GM21825 (cell line): Measurements from ENCODE around the gene EEF1E1.
A peak's percentile ranks its signal among the peaks of the same experiment; 100 is the strongest.

Source experiments
- ATAC-seq: cut with Tn5 transposase; IDR thresholded peaks from one replicate; pipeline ENCODE4 v1.9.1; 2021; ENCODE audit warnings: mild to moderate bottlenecking, moderate library complexity; ENCODE audit not compliant: unreplicated experiment

The EEF1E1 gene

GRCh38 chr6:8102122-8102958 is at the start of gene EEF1E1:
TSS of gene EEF1E1 (minus strand) at chr6:8102548. CDS start at chr6:8102521, 27 bp downstream.
- peak; percentile 100 for ATAC-seq

GRCh38 chr6:8149350-8149749 is 47.0 kb upstream of the EEF1E1 start:
- ATAC-seq = no peak

DNA sequence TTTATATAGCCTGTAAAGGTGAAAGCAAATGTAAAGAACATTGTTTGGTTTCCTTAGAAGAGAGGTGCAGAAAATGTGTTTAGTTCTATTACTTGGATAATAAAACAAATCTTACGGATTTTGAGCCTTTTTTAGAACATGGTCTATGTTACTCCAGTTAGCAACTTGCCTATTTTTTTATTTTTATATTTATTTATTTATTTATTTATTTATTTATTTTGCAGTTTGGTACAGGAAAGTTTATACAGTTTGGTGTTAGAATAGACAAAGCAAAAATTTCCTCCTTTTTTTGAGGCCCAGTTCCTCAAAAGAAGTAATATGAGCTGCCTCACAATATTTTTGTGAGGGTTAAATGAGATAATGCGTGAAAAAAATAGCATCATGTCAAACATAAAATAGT is 41.6 kb upstream of the EEF1E1 start:
- no peak for ATAC-seq

DNA sequence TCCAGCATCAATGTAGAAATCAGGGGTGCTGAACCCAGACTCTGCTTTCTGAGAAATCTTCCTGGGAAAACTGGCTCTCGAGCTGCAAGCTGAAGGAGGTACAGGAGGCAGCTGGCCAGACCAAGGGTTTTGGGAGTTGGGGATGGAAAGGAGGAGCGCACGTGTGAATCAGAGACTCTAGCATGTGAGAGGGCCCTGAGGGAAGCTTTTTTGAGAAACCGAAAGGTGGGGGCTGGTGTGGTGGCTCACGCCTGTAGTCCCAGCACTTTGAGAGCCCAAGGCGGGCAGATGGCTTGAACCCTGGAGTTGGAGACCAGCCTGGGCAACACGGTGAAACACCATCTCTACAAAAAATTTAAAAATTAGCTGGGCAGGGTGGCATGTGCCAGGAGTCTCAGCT is 37.1 kb upstream of the EEF1E1 start:
- ATAC-seq = no peak

- no peak for ATAC-seq
Measured at GRCh38 chr6:8137529-8137939, 35.2 kb upstream of the EEF1E1 start.

GRCh38 chr6:8135276-8135675 is 32.9 kb upstream of the EEF1E1 start:
- no peak for ATAC-seq

- ATAC-seq = no peak
Measured at GRCh38 chr6:8132130-8132529, 29.8 kb upstream of the EEF1E1 start.

GRCh38 chr6:8131265-8131897 is 29.0 kb upstream of the EEF1E1 start:
- peak; percentile 55 for ATAC-seq

GRCh38 chr6:8130399-8130798 is 28.1 kb upstream of the EEF1E1 start:
- no peak for ATAC-seq

DNA sequence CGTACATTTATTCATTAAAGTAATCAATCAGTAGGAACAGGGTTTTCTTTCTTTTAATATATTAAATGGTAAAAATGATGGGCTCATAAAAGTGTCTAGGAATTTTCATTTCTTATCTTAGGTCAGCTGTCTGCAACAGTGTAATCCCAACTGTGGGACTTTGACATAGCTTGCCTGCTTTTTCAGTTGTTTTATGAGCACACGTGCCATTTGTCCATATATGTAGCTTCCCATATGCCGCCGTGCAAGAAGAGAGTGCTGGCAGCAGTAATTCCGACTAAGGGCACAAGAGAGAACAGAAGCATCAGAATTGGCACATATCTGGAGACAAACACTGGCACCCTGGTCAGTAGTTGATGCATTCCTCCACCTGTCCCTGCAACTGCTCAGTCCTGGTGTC is 20.9 kb upstream of the EEF1E1 start:
- no peak for ATAC-seq

DNA sequence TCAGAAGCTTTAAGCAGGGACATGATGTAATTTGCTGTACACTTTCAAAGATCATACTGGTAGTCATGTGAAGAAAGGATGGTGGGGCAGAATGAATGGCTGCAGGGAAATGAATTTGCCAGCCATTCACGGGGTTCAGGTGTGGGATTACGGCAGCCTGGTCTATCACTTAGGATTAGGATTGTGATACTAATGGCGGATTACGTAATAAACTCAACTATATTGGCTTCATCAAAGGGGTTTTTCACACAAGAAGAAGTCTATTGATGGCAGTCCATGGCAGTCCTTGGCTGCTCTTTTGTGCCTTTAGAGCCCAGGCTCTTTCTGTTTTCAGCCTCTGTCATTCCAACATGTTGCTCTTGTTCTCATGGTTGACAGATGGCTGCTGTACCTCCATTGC is 12.6 kb upstream of the EEF1E1 start:
- ATAC-seq = no peak

- no peak for ATAC-seq
Measured at GRCh38 chr6:8113131-8113654, 10.8 kb upstream of the EEF1E1 start.

DNA sequence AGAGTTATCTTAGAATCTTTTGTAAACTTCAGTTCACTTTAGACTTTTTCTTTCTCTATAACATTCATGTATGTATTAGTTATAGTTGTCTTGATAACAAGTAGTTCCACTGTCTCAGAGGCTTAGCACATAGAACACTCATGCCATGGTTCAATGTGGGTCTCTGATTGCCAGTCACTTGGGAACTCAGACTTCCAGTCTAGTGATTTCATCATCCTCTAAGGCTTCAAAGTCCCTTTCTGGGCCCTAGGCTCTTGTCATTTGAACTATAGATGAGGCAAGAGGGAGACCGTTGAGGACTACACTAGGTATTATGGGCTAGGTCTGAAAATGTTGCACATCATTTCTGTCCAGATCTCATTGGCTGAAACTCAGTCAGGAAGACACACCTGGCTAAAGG is 8.4 kb upstream of the EEF1E1 start:
- ATAC-seq = no peak

GRCh38 chr6:8110117-8110721 is 7.9 kb upstream of the EEF1E1 start:
- ATAC-seq = peak; percentile 83

DNA sequence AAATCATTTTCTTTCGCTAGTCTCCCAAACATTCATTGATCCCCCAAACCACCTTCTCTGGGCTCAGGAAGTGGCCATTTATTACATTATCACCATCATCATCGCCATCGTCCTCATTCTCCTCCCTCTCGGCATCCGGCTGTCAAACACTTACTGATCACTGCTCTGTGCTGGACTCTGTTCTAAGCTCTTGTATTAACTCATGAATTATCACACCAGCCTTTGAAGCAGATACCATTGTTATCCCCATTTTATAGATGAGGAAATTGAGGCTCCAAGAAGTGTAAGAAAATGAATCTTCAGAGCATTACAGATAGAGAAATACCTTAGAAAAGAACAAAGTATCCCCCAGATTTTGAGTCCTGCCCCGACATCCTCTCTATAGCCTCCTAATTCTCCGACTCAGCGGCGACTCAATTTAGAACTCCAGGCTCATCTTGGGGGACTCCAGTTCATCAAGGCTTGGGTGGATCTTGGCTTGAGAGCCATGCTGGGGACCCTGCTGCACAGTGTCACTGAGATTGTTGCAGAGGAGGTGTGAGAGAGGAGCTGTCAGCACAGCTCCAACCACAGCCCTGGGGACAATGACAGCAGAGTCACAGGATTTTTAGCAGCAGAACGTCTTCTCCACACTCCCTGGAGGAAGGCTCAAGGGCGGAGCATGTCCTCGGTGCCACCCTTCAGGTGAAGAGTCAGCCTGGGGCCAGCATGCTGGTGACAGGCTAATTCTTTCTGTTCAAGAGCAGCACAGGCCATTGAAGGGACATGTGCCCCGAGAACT is 6.6 kb upstream of the EEF1E1 start:
- no peak for ATAC-seq

- no peak for ATAC-seq
Measured at GRCh38 chr6:8108031-8108660, 5.8 kb upstream of the EEF1E1 start.

GRCh38 chr6:8105791-8106190 is 3.4 kb upstream of the EEF1E1 start:
- ATAC-seq = no peak

GRCh38 chr6:8103726-8104125 is 1.4 kb upstream of the EEF1E1 start:
- ATAC-seq = no peak

- no peak for ATAC-seq
Measured at GRCh38 chr6:8100159-8100854, 2.0 kb downstream of the EEF1E1 start.

GRCh38 chr6:8090650-8091049 is 11.7 kb downstream of the EEF1E1 start:
- no peak for ATAC-seq
